ENCODE data around the gene CRYBB1.

The CRYBB1 gene

DNA sequence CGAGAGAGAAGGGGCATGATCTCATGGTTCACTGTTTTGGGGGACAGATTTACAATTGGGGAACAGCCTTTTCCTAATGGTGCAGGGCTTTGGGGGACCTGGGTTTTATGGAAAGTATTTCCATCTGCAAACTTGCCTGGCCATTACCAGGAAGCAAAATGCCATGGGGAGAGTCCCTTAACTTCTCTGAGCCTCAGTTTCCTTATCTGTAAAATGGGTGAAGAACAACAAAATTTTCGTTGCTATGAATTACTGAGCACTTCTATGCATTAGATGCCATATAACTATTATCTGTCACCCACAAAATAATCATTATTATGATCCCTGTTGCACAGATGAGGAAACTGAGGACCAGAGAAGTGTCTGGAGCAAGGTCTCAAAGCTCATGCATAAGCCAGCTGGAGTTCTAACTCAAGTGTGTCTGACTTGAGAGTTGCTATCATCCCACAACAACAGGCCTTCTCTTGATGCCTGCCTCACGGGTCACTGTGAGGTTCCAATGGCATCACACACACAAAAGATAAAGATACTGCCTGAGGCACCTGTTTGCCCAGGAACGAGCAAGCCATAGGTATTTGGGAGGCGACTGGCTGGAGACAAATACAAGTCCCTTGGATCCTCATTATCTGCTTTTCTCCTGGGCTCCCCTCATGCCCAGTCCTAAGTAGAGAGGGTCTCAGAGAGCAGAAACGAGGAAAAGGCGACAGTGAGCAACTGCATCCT, 43.7 kb downstream of the CRYBB1 start:
- no peak for DNase-seq

DNA sequence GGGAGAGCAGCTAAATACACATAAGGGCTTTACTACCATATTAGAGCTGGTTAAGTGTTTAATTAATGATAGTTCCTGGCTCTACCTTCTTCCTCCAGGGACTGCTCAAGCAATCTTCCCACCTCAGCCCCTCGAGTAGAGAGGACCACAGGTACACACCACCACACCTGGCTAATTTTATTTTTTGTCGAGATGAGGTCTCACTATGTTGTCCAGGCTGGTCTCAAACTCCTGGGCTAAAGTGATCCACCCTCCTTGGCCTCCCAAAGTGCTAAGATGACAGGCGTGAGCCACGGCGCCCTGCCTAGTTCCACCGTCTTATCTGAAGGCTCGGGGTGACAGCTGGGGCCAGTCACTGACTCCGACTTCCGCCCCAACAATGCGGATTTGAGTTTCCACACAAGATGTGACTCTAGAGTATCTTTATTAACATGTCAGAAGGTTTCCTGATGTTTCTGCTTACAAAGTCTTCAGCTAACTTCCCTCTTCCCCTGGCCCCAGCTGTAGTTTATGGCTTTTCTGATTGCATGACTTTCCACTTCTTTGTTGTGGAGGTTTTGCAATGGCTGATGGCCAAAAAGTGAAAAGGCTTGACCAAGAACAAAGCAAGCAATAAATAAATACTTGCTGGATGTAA, 44.7 kb downstream of the CRYBB1 start:
- DNase-seq: no peak

DNA sequence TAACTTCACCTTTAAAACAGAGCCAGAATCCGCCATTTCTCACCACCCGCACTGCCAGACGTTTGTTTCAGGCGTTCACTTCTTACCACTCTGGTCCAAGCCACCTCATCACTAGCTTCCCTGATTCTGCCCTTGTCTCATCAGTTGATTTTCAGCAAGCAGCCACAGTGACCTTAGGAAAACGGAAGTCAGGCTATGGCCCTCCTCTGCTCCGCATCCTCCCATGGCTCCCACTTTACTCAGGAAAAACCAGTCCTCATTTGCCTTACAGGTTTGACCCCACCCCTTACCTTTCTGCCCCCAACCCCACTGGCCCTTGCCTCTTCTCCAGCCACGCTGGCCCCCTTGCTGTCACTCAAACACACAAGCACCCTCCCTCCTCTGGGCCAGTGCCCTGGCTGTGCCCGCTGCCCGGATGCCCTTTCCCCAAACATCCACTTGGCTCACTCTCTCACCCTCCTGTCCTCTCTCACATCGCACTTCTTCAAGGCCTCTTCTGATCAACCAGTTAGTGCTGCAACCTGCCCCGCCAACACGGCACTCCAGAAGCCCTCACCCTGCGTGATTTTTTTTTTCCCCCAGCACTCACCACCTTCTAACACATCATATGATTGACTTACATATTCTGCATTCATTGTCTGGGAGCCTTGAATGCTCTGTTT, 46.8 kb downstream of the CRYBB1 start:
- DNase-seq: no peak

DNA sequence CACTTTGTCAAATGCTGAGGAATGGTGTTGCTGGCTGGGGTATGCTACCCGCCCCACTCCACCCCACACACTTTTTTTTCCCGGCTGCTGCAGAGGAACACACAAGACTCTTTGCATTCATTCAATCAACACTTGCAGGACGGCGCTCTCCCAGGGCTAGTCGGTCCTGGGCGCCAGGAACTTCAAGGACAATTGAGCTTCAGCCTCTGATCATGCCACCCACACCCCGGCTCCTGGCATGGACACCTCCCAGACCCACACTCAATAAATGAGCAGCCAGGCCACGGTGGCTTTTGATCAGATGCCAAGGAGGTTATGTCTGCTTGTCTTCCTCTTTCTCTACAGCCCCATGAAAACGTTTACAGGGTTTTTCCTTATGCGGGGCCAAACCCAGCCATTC, 47.7 kb downstream of the CRYBB1 start:
- DNase-seq: no peak

DNA sequence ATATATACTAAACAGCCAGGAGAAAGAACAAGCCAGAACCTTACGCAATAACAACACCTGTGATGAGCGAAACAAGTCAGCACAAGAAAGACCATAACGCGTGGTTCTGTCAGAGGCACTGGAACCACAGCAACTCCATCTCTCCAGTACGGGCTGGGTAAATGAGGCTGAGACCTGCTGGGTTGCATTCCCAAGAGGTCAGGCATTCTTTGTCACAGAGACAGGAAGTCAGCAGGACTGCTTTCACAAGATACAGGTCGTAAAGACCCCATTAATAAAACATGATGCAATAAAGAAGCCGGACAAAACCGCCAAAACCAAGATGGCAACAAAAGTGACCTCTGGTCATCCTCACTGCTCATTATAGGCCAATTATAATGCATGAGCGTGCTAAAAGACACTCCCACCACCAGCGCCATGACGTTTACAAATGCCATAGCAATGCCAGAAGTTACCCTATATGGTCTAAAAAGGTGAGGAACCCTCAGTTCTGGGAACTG, 49.6 kb downstream of the CRYBB1 start:
- no peak for DNase-seq

DNA sequence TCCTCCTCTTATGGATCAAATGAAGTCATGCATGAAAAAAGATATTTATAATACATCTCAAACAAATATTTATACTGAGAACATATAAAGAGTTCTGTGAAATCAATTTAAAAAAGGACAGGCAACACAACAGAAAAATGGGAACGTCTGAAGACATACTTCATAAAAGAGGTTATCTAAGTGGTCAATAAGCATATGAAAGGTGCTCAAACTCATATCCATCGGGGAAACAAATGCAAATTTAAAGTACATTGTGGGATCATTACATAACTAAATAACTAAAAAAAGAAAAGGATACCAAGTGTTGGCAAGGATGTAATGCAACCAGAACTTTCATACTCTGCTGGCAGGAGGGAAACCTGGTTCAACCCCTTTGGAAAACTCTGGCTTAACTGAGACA, 50.2 kb downstream of the CRYBB1 start:
- DNase-seq: no peak

DNA sequence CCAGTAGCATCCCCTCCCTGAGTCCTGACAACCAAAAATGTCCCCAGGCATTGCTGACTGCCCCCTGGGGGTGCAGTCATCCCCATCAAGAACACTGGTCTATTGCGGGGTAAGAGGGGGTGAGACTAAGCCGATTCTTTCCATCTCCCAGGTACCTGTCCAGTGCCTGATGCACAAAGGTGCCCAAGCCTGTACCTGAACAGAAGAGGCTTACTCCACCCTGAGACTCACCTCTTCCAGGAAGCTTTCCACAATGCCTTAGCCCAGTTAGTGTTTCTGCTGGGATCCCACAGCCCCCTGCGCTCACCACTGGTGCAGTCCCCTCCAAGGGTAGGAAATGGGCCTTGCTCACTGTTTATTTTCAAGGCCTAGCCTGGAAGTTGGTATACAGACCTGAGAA, 50.8 kb downstream of the CRYBB1 start:
- no peak for DNase-seq

DNA sequence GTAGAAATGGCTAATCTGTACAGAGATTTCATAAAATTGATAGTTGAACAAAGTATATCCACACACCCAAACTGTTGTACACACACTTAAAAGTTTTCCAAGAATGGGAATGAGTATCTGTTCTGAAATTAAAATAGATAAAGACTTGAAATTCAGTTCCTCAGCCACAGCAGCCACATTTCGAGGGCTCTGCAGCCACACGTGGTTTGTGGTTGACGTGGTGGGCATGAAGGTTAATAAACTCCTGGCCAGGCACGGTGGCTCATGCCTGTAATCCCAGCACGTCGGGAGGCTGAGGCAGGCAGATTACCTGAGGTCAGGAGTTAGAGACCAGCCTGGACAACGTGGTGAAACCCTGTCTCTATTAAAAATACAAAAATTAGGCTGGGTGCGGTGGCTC, 51.9 kb downstream of the CRYBB1 start:
- no peak for DNase-seq

DNA sequence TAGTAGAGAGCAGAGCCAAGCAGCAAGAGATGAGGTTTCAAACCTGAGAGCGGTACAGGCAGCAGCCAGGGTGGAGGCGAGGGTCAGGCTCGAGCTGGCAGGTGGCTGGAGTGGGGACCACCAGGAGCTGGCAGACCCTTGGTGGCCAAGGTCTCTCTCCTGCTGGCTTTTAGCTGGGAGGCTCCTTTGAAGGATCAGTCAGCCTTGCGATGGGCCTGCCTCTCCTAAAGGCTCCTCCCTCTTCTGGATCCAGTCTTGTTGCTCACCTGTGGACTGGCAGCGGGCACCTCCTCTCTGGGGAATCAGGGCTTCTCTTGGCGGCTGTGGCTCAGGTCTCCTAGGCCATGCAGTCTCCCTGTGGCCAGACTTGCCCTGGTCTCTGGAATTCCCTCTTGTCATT, 52.6 kb downstream of the CRYBB1 start:
- no peak for DNase-seq

DNA sequence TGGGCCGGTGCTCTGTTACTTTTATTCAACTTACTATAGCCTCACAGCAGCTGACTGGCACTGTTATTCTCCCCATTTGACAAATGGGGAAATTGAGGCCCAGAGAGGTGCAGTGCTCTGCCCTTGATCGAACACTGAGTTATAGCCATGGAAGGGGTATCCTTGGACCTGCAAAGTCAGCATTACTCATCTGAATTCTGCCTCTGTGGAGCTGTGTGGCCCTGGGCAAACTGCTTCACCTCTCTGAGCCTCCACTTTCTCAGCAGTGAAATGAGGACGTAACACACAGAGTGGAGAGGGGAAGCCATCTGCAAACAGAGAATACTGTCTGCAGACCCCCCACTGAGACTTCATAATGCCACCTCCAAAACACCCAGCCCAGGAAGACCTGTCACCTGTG, 53.2 kb downstream of the CRYBB1 start:
- no peak for DNase-seq

DNA sequence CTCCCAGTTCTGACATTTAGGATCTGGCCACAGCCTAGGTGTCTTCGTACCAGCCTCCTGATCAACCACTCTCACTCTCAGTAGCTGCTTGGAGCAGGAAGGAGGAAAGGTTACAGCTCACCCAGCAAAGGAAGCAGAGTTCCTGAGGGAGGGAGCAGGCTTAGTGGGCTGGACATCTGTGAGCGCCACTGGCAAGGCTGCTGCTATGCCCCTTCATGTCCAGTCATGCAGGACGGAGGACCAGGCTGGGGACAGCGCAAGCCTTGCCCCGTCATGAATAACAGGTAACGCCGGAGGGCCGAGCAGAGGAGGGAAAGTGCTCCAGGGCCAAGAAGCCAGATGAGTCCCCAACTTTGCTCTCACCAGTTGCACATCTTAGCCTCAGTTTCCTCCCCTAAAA, 53.6 kb downstream of the CRYBB1 start:
- no peak for DNase-seq

DNA sequence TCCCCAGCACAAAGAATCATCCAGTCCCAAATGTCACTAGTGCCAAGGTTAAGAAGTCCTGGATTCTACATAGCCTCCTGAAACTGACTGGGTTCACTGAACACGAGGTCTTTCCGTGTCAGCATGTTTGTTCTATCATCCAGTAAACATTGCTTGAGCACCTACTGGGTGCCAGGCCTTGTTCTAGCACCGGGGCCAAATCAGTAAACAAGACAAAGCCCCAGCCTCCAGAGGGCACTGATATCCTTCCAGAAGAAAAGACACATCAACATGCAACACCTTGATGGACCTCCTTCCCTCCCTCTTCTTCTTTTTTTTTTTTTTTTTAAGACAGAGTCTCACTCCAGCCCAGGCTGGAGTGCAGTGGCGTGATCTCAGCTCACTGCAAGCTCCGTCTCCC, 54.8 kb downstream of the CRYBB1 start:
- DNase-seq: no peak

DNA sequence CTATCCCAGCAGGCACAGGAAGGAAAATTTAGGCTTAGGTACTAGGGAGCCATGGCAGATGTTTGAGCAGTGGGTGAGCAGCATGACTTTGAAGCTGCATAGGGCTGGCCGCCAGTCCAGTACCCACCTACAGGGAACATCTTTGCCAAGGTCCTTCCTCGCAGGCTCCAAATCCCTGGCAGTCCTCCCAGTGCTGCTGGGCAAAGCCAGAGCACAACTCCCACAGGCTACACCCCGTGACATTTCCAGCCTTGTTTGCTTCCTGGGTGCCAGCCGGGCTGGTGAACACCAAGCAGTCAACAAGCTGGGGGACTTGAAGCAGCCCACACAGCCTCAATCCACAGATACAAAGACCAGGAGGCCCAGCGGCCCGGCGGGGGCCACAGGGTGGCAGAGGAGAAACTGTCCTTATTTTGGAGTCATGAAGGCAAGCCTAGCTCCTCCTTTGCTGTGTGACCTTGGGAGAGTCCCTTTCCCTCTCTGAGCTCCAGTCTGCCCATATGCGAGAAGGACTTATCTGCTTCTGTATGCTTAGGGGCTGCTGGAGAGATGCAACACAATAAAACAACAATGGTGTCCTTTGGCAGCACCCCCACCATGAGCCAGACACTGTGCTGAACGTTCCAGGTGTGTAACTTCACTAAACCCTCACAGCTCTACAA, 55.9 kb downstream of the CRYBB1 start:
- DNase-seq: no peak

DNA sequence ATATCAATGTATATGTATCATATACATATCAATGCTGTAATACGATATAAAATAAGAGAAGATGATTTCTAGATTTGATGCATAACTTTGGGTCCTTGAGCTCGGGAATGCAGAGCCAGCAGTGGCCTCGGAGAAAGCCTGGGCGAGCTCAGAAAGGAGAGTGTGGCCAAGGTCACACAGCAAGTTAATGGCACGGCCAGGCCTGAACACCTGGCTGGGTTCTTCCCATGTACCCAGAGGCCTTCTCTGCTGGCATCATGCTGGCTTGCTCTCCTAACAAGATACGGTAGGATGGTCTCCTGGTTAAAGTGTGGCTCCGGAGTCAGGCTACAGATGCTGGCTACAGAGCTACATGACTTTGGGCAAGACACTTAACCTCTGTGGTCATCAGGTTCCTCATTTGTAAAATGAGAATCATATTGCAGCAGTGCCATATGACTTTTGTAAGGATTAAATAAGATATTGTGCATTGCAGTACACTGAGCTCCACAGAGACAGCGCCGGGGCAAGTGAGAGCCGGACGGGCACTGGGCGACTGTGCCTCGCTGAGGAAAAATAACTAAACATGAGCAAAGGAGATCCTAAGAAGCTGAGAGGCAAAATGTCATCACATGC, 57.8 kb downstream of the CRYBB1 start:
- no peak for DNase-seq

DNA sequence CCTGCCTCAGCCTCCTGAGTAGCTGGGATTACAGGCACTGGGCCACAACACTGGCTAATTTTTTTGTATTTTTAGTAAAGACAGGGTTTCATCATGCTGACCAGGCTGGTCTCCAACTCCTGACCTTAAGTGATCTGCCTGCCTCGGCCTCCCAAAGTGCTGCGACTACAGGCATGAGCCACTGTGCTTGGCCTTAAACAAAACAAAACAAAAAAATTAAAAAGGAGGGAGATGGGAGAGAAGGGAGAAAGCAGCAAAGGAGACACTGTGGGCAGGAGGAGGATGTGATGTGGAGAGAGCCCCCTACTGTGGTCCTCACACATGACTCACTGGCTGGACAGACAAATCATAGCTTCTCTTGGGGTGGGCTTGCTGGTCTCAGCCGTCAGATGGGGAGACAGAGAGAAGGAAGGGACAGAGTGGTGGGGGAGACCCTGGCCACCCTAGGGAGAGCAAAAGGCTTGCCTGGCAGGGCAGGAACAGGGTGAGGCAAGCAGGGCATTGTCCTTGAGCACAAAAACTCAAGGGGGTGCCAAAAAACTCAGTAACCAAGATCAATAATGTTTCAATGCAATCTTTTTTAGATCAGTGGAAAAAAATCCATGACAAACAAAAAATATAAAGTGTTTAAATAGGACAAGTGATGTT, 59.5 kb downstream of the CRYBB1 start:
- DNase-seq: no peak

DNA sequence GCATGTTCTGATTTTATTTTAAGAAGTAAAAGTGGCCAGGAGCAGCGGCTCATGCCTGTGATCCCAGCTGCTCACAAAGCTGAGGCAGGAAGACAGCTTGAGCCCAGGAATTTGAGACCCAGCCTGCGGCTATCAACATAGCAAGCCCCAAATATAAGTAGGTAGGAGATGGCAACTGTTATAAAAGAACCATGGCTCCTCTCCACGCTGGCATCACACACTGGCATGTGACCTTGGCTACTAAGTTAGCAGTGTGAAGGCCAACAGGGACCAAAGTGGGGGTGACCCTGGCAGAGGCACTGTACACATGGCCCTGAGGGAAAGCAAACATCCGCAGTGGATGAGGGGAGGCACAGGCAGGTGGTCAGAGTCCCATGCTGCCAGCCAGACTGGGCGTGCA, 60.9 kb downstream of the CRYBB1 start:
- no peak for DNase-seq

DNA sequence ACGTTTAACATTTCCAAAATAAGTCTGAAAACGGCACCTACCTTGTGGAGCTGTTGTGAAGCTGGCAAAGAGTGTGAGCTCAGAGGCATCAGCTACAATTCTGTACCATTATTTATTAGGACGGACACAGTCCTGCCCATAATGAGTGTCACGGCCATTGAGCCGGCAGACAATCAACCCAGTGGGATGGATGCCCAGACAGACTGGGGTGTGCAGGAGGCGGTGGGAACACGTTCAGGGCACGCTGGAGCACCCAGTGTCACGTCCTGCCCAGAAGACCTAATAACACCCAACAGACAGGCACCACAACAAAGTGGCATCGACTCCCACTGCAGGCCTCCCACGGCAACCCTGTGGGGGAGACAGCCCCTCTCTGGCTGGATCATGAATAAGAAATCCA, 62.3 kb downstream of the CRYBB1 start:
- no peak for DNase-seq

DNA sequence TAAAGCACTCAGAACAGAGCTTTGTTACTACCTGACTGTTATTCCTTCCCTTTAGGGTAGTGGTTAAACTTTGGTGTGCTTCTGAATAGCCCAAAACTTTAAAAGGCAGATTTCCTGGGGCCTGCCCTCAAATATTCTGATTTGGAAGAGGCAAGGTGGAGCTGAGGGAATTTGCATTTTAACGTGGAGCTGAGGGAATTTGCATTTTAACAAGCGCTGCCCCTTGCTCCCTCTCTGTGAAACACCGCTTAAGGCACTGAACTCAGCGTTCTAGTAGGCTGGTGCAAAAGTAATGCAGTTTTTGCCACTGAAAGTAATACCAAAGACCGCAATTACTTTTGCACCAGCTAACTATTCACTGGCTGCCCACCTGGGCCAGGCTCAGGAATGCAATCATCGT, 62.9 kb downstream of the CRYBB1 start:
- no peak for DNase-seq

DNA sequence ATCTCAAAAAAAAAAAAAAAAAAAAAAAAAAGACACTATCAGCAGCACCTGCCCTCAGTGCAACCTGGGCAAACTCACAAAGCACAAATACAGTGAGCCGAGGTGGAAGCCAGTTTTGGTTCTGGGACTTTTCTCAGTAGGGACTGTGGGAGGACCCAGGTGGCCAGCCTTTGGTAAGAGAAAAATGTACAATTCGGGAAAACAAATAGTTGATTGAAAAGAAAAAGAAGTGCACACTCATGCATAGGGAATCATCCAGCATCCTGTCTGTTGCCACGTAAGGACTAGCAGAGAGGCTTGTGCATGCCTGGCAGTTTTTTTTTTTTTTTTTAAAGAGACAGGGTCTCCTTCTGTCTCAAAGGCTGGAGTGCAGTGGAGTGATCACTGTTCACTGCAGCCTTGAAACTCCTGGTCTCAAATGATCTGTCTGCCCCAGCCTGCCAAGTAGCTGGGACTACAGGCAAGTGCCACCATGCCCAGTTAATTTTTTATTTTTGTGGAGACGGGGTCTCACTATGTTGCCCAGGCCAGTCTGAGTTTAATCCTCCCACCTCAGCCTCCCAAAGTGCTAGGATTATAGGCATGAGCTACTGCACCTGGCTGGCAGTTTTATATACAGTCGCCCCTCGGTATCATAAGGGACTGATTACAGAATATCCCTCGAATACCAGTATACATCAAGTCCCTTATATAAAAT, 64.6 kb downstream of the CRYBB1 start:
- DNase-seq: no peak

DNA sequence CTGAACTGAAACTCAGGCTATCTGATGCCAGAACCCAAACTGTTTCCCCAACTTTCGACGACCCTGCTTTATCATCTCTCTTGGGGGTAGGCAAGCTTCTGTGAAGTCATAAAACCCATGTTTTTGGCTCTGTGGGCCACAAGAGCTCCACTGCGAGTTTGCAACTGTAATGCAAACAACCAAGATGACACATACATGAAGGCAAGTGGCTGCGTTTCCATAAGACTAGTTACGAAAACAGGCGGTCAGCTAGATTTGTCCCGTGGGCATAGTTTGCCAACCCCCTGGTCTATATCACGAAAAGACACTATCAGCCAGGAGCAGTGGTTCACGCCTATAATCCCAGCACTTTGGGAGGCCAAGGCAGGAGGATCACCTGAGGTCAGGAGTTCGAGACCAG, 65.4 kb downstream of the CRYBB1 start:
- DNase-seq: peak; percentile 11

DNA sequence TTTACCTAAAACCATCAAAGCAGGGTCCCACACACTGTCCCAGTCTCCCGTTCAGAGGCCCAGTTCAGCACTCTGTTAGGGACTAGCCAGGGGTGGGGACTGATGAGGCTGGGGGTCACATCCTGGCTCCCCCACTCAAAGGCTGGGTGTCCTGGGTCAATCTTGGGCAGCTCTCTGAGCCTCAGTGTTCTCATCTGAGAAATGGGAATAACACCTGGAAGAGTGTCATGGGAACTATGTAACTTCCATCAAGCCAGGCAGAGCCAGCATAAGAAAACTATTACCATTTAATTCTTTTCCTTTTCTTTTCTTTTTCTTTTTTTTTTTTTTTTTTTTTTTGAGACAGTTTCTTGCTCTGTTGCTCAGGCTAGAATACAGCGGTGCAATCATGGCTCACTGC, 66.3 kb downstream of the CRYBB1 start:
- DNase-seq: no peak

DNA sequence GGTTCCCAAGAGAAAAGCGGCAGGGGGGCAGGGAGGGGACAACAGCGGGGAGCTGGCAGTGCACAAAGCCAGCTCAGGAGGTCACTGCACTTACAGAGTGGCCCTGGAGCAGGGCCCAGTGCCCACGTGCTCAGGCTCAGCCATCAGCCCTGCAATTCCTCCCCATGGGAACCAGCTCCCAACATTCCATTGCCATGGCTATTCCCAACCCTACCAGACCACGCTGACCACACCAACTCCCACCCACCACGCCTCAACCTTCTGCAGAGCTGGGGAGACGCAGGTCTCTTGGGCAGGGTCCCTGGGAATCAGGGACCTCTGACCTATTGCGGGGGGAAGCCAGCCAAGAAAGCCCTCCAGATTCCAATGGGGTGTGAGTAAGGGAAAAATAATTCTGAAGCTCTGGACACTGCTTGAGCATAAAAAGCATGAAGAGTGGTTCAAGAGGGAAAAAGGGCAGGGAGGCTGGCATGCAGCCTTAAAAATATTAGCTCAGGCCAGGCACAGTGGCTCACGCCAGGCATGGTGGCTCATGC, 67.3 kb downstream of the CRYBB1 start:
- peak; percentile 26 for DNase-seq
